Subcutaneous preadipocyte (primary cell): Measurements from ENCODE around the gene CLDN3. TPM values are rescaled to one million over a fixed set of nuclear protein-coding genes. Genes with fewer than 3 reads are reported as not detected.

ENCODE experiments used
- small RNA-seq: library from RNA; depleted of rRNA; stranded (forward); fragments of <200 nt; gene quantifications from one replicate; pipeline ENCODE3, GENCODE V24; 2012
- total RNA-seq: library from RNA; depleted of rRNA; stranded (reverse); fragments of >200 nt; gene quantifications from 2 replicates; pipeline ENCODE4 v1.2.3, GENCODE V29; 2012

The CLDN3 gene
- total RNA-seq = not detected in 2 replicates

GRCh38 chr7:73770002-73770859, at the start of gene CLDN3:
TSS of gene CLDN3 (minus strand) at chr7:73770270. CDS start at chr7:73770049, 221 bp downstream.

GRCh38 chr7:73738612-73739386, 31.3 kb downstream of the CLDN3 start, which contains the start of gene ABHD11:
TSS of gene ABHD11 (minus strand) at chr7:73738802. CDS start at chr7:73738770, 32 bp downstream.

Small RNA genes within 50 kb of the gene (small RNA-seq; reads per million reads assigned to genes)
- not detected for gene RN7SL265P

Other genes starting within 250 kb of the CLDN3 start
- 49.2 and 70.2 TPM in 2 replicates for gene BAZ1B, start 248.0 kb downstream of the CLDN3 start, total RNA-seq
- gene BCL7B, start 212.6 kb downstream of the CLDN3 start, total RNA-seq = 23.5 and 28.2 TPM in 2 replicates
- gene TBL2, start 191.7 kb downstream of the CLDN3 start, total RNA-seq = 79.0 and 80.8 TPM in 2 replicates
- gene MLXIPL, start 145.7 kb downstream of the CLDN3 start, total RNA-seq = 0.39 and 1.5 TPM in 2 replicates
- gene VPS37D, start 102.4 kb downstream of the CLDN3 start, total RNA-seq = 2.3 and 2.9 TPM in 2 replicates
- 2.2 and 2.3 TPM in 2 replicates for gene DNAJC30, start 86.8 kb downstream of the CLDN3 start, total RNA-seq
- 26.5 and 34.2 TPM in 2 replicates for gene BUD23, start 86.7 kb downstream of the CLDN3 start, total RNA-seq
- gene STX1A, start 50.6 kb downstream of the CLDN3 start, total RNA-seq = 24.3 and 70.8 TPM in 2 replicates
- 22.8 and 27.8 TPM in 2 replicates for gene ABHD11, start 31.5 kb downstream of the CLDN3 start, total RNA-seq
- gene CLDN4, start 60.7 kb upstream of the CLDN3 start, total RNA-seq = 2.6 and 4.7 TPM in 2 replicates
- 5.5 and 8.0 TPM in 2 replicates for gene METTL27, start 72.2 kb upstream of the CLDN3 start, total RNA-seq
- not detected in 2 replicates for gene TMEM270, start 90.9 kb upstream of the CLDN3 start, total RNA-seq